HCT116 (cell line): ENCODE results near the gene TNNC1. TPM values are rescaled to one million over a fixed set of nuclear protein-coding genes. Genes with fewer than 3 reads are reported as not detected.

Experiments used
- ATAC-seq: fragments of 200-7000 bp; cut with Tn5 transposase; 2 replicates; pipeline ENCODE4 v1.9.1; 2020; ENCODE audit warnings: mild to moderate bottlenecking, moderate library complexity
- BruUV-seq: library from RNA; stranded (reverse); fragments of 400-500 nt; replicated peaks from 2 replicates; lab custom pipeline; 2021; lab: Mats Ljungman, UMichigan
- CTCF ChIA-PET: fragments of 300-600 bp; sonication (Branson Sonifier 250); formaldehyde crosslinking; loops from one replicate; lab custom pipeline; 2021; ENCODE audit warnings: antibody characterized with exemption; lab: Charles Lee
- POLR2A ChIA-PET: fragments of 300-600, 350-600 bp; sonication (Branson Sonifier 250); formaldehyde crosslinking; loops from one replicate; lab custom pipeline; 2021; ENCODE audit warnings: antibody characterized with exemption; lab: Charles Lee
- RAD21 ChIA-PET, 2 experiments: fragments of 300-600 bp; sonication (Branson Sonifier 250); formaldehyde crosslinking; loops; one replicate each; lab custom pipeline; 2023; ENCODE audit warnings: low total read pairs in 2 of 2; ENCODE audit not compliant: uncharacterized antibody in 2 of 2, unreplicated experiment in 2 of 2, low non-redundant PET in 1 of 2; lab: Charles Lee
- DNase-seq: peaks from one replicate; pipeline ENCODE4 v3.0.0-alpha.2; 2010; ENCODE audit warnings: low read depth, low spot score
- H2AFZ ChIP-seq: fragments of 200-600 bp; shearing (Covaris generic), sonication (generic); 2 replicates; pipeline ENCODE4 v1.6.1; 2017; ENCODE audit warnings: low read depth, mixed run types, mixed read lengths, antibody characterized with exemption, low read length; ENCODE audit not compliant: poor library complexity, severe bottlenecking
- H3K27ac ChIP-seq: 2 replicates; pipeline ENCODE4 v1.5.1; 2012; ENCODE audit warnings: low read depth, low read length
- H3K27me3 ChIP-seq: fragments of 200-600 bp; sonication (generic); 2 replicates; pipeline ENCODE4 v1.6.1; 2016; ENCODE audit warnings: mixed run types, low read length, mixed read lengths; ENCODE audit not compliant: insufficient read depth
- H3K36me3 ChIP-seq, 2 experiments: fragments of 200-500 bp in 1 of 2; fragments of 200-600 bp in 1 of 2; sonication (Bioruptor generic) in 1 of 2; sonication (generic) in 1 of 2; 2 replicates each; pipeline versions ENCODE4 v1.5.1 to v1.6.1; 2014 to 2016; ENCODE audit warnings: low read length in 2 of 2, inconsistent platforms in 1 of 2, mixed read lengths in 1 of 2, mixed run types in 1 of 2; ENCODE audit not compliant: insufficient read depth in 2 of 2, control insufficient read depth in 1 of 2
- H3K4me1 ChIP-seq, 2 experiments: fragments of 200-600 bp in 1 of 2; sonication (generic) in 1 of 2; 2 replicates each; pipeline versions ENCODE4 v1.5.1 to v1.6.1; 2012 to 2017; ENCODE audit warnings: low read length in 2 of 2, inconsistent platforms in 1 of 2, mild to moderate bottlenecking in 1 of 2, mixed read lengths in 1 of 2, mixed run types in 1 of 2, moderate library complexity in 1 of 2; ENCODE audit not compliant: insufficient read depth in 2 of 2, control insufficient read depth in 1 of 2
- H3K4me2 ChIP-seq: fragments of 200-600 bp; sonication (generic); 2 replicates; pipeline ENCODE4 v1.6.1; 2017; ENCODE audit warnings: mixed run types, low read length, mixed read lengths
- H3K4me3 ChIP-seq, 2 experiments: fragments of 200-600 bp in 1 of 2; sonication (generic) in 1 of 2; replicated peaks in 1 of 2; 2 replicates each; pipeline ENCODE4 v1.5.1; 2011 to 2016; ENCODE audit warnings: low read length in 2 of 2, control low read depth in 1 of 2, low read depth in 1 of 2, mild to moderate bottlenecking in 1 of 2, mixed read lengths in 1 of 2, mixed run types in 1 of 2
- H3K79me2 ChIP-seq: fragments of 200-600 bp; sonication (generic); 2 replicates; pipeline ENCODE4 v1.6.1; 2017; ENCODE audit warnings: mild to moderate bottlenecking, mixed run types, low read length, moderate library complexity, mixed read lengths; ENCODE audit not compliant: insufficient read depth
- H3K9ac ChIP-seq: fragments of 200-600 bp; sonication (generic); 2 replicates; pipeline ENCODE4 v1.6.1; 2016; ENCODE audit warnings: low read length, mixed read lengths
- H3K9me2 ChIP-seq: fragments of 200-600 bp; sonication (generic), shearing (Covaris generic); 2 replicates; pipeline ENCODE4 v1.6.1; 2017; ENCODE audit warnings: mixed run types, mild to moderate bottlenecking, moderate library complexity; ENCODE audit not compliant: insufficient read depth
- H3K9me3 ChIP-seq, 2 experiments: fragments of 200-500 bp in 1 of 2; fragments of 200-600 bp in 1 of 2; sonication (Bioruptor generic) in 1 of 2; sonication (generic) in 1 of 2; 2 replicates each; pipeline ENCODE4 v1.6.1; 2014 to 2017; ENCODE audit warnings: low read length in 2 of 2, mixed read lengths in 2 of 2, inconsistent platforms in 1 of 2, low read depth in 1 of 2, mild to moderate bottlenecking in 1 of 2, mixed run types in 1 of 2, moderate library complexity in 1 of 2; ENCODE audit not compliant: control insufficient read depth in 1 of 2, insufficient read depth in 1 of 2
- H4K20me1 ChIP-seq: fragments of 200-600 bp; sonication (generic), shearing (Covaris generic); 2 replicates; pipeline ENCODE4 v1.6.1; 2017; ENCODE audit warnings: mixed run types, mild to moderate bottlenecking, moderate library complexity; ENCODE audit not compliant: insufficient read depth
- CBX3 ChIP-seq: IDR thresholded peaks from 2 replicates; pipeline ENCODE4 v1.6.1; 2012; ENCODE audit warnings: low read depth
- CTCF ChIP-seq, 3 experiments: fragments of 200-600 bp in 1 of 3; sonication (generic) in 1 of 3; IDR thresholded peaks in 2 of 3; conservative IDR thresholded peaks in 1 of 3; 2 replicates each; pipeline ENCODE4 v1.5.1; 2012 to 2017; ENCODE audit warnings: low read depth in 2 of 3, low read length in 2 of 3, antibody characterized with exemption in 1 of 3, borderline replicate concordance in 1 of 3, control low read depth in 1 of 3, mild to moderate bottlenecking in 1 of 3, mixed read lengths in 1 of 3, mixed run types in 1 of 3, moderate library complexity in 1 of 3; ENCODE audit not compliant: insufficient read depth in 1 of 3
- EGR1 ChIP-seq: IDR thresholded peaks from 2 replicates; pipeline ENCODE4 v1.6.1; 2012; ENCODE audit warnings: low read depth
- ELF1 ChIP-seq: IDR thresholded peaks from 2 replicates; pipeline ENCODE4 v1.6.1; 2012; ENCODE audit warnings: low read depth, borderline replicate concordance
- EZH2 ChIP-seq: fragments of 200-600 bp; sonication (generic); IDR thresholded peaks from 2 replicates; pipeline ENCODE4 v1.6.1; 2017; ENCODE audit warnings: antibody characterized with exemption, mixed run types
- EZH2phosphoT487 ChIP-seq: fragments of 200-600 bp; IDR thresholded peaks from 2 replicates; pipeline ENCODE4 v1.6.1; 2018; ENCODE audit warnings: antibody characterized with exemption, borderline replicate concordance
- FOSL1 ChIP-seq: IDR thresholded peaks from 2 replicates; pipeline ENCODE4 v1.6.1; 2012; ENCODE audit warnings: low read depth
- JUND ChIP-seq: IDR thresholded peaks from 2 replicates; pipeline ENCODE4 v1.6.1; 2012
- MAX ChIP-seq: IDR thresholded peaks from 2 replicates; pipeline ENCODE4 v1.6.1; 2012
- POLR2A ChIP-seq: IDR thresholded peaks from 2 replicates; pipeline ENCODE4 v1.7.0; 2011; ENCODE audit warnings: borderline replicate concordance; ENCODE audit not compliant: insufficient read depth, insufficient read length; ENCODE audit errors: extremely low read depth
- RAD21 ChIP-seq: IDR thresholded peaks from 2 replicates; pipeline ENCODE4 v1.6.1; 2012; ENCODE audit warnings: low read depth, mild to moderate bottlenecking
- SIN3A ChIP-seq: IDR thresholded peaks from 2 replicates; pipeline ENCODE4 v1.6.1; 2012; ENCODE audit warnings: low read depth
- TCF7L2 ChIP-seq: IDR thresholded peaks from 2 replicates; pipeline ENCODE4 v1.7.0; 2011; ENCODE audit warnings: borderline replicate concordance, inconsistent platforms; ENCODE audit not compliant: insufficient read depth, insufficient read length; ENCODE audit errors: extremely low read depth
- YY1 ChIP-seq: IDR thresholded peaks from 2 replicates; pipeline ENCODE4 v1.6.1; 2011; ENCODE audit warnings: low read length, low read depth, moderate library complexity, mild to moderate bottlenecking; ENCODE audit not compliant: insufficient replicate concordance; ENCODE audit errors: extremely low read depth
- ZBTB33 ChIP-seq: IDR thresholded peaks from 2 replicates; pipeline ENCODE4 v1.6.1; 2011; ENCODE audit warnings: mild to moderate bottlenecking, low read length, moderate library complexity; ENCODE audit not compliant: insufficient replicate concordance; ENCODE audit errors: extremely low read depth
- ZFX ChIP-seq: fragments of 450-650 bp; IDR thresholded peaks from 2 replicates; pipeline ENCODE4 v1.6.1; 2017
- intact Hi-C: fragments of 100-400 bp; cut with micrococcal nuclease; formaldehyde crosslinking; loops from 2 replicates; pipeline ENCODE4 v1.10.0; 2022
- total RNA-seq: library from RNA; stranded (reverse); gene quantifications from one replicate; pipeline ENCODE4 v1.2.1, GENCODE V29; 2021; ENCODE audit not compliant: unreplicated experiment

The TNNC1 gene
- total RNA-seq, 1 experiment from 2014 or later = 2.2 TPM

- RAD21 ChIA-PET = no interaction called here
- no TSS peak for BruUV-seq
- CTCF ChIA-PET = interaction anchor here (1.5 kb wide), 1 partner anchor 14 kb away, joined by 4 read pairs; no protein-coding TSS in a partner anchor
- TF ChIP-seq TCF7L2 = no peak
- TF ChIP-seq RAD21 = no peak
- no peak for TF ChIP-seq ELF1
- no peak for TF ChIP-seq ZFX
- TF ChIP-seq FOSL1 = no peak
- TF ChIP-seq SIN3A = no peak
- TF ChIP-seq MAX = no peak
- TF ChIP-seq, all 23 proteins: peak for 0
- no peaks in the 10 kb centered on the region for H3K36me3 ChIP-seq
- no peaks in the 10 kb centered on the region for H3K4me1 ChIP-seq
- ATAC-seq (no peak), DNase-seq (no peak)
- no peak overlapping the region for H3K27ac ChIP-seq
- no peak overlapping the region for H3K9ac ChIP-seq
- H3K9me2 ChIP-seq = no peaks in the 10 kb centered on the region
- no peaks in the 10 kb centered on the region for H4K20me1 ChIP-seq
- H3K4me2 ChIP-seq = no peak overlapping the region
- intact Hi-C loops = no loop called here
- no peaks in the 10 kb centered on the region for H3K27me3 ChIP-seq
- no peak overlapping the region for H3K4me3 ChIP-seq
- H3K79me2 ChIP-seq = no peaks in the 10 kb centered on the region
- H3K9me3 ChIP-seq = no peaks in the 10 kb centered on the region
- POLR2A ChIA-PET = no interaction called here
- no peak overlapping the region for H2AFZ ChIP-seq
Observed at GRCh38 chr3:52432225-52432624, 21.6 kb downstream of the TNNC1 start.

- ChIA-PET POLR2A (no interaction called here), RAD21 (no interaction called here), CTCF (interaction anchor here (1.5 kb wide), 1 partner anchor 15 kb away, joined by 4 read pairs; no protein-coding TSS in a partner anchor)
- intact Hi-C loops = no loop called here
- H2AFZ ChIP-seq = no peak overlapping the region
- H4K20me1 ChIP-seq = no peaks in the 10 kb centered on the region
- H3K27me3 ChIP-seq = no peaks in the 10 kb centered on the region
- no peak overlapping the region for H3K4me2 ChIP-seq
- no peak for DNase-seq
- no TSS peak for BruUV-seq
- H3K36me3 ChIP-seq = no peaks in the 10 kb centered on the region
- H3K4me3 ChIP-seq = no peak overlapping the region
- no peaks in the 10 kb centered on the region for H3K4me1 ChIP-seq
- H3K9me3 ChIP-seq = no peaks in the 10 kb centered on the region
- no peak overlapping the region for H3K27ac ChIP-seq
- no peaks in the 10 kb centered on the region for H3K79me2 ChIP-seq
- ATAC-seq = no peak
- no peaks in the 10 kb centered on the region for H3K9me2 ChIP-seq
- no peak overlapping the region for H3K9ac ChIP-seq
- TF ChIP-seq YY1 (no peak), CBX3 (no peak), EGR1 (no peak), MAX (no peak), EZH2 (no peak), ELF1 (no peak), ZBTB33 (no peak), RAD21 (no peak), CTCF (IDR thresholded peaks at IDR 0.05 in 2 of 3, conservative IDR thresholded peaks at IDR 0.05 in 1 of 3; ENCODE audit: borderline replicate concordance in 1 of 3, insufficient read depth in 1 of 3, low read depth in 2 of 3, low read length in 2 of 3) (no peak), SIN3A (no peak), JUND (no peak), POLR2A (no peak), EZH2phosphoT487 (no peak)
Observed at GRCh38 chr3:52431459-52432223, 22.2 kb downstream of the TNNC1 start.
